ENCODE data around the gene KAT14.
A peak's percentile ranks its signal among the peaks of the same experiment; 100 is the strongest.
"Not testable (repeated sequence)": the region's sequence is repeated elsewhere in the genome, so short reads cannot be mapped to it uniquely, and the experiment has no call there.

The KAT14 gene

DNA sequence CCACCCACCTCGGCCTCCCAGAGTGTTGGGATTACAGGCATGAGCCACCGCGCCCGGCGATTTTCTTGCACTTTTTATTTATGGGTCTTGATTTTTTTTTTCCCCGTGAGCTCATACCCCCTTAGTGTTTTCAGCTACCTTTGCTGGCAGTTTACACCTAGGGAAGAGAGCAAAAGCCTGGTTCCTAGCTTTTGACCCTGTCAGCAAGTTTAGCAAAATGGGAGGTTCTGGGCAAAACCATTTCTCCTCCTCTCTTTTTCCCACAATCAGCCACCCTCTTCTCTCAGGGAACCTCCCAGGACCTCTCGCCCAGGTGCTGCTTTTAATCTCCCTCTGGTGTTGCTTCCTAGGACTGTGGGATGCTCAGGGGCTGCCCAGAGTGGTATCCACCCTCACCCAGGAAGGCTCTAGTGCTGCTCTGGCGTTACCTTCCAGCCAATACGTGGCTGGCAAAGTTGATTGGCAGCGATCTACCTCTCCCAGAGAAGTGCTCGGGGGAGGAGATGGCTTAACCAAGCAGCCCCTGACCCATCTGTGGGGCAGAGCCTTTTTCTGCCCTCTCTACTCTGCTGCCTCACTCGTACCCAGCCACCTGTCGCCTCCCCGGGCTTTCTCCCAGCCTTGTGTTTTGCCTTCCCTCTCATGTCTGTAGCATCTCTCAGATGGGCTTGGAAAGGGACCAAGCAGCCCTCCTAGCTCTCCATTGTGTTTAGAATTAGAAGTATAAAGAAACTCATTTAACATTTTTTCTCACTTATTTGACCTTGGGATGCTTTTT lies 37.4 kb downstream of the KAT14 start:
- intact Hi-C loops (cut with micrococcal nuclease) = no loop called here
- peaks cover 8% of the 10 kb centered on the region for H3K4me1 Mint-ChIP-seq (ENCODE audit: low read depth)
- peaks cover 94% of the 10 kb centered on the region for H3K36me3 Mint-ChIP-seq (ENCODE audit: low read depth)
- no peak overlapping the region for H3K27ac Mint-ChIP-seq
- H3K27me3 Mint-ChIP-seq = no peaks in the 10 kb centered on the region
- H3K9me3 Mint-ChIP-seq = peaks cover 23% of the 10 kb centered on the region
- H3K4me3 Mint-ChIP-seq = no peak overlapping the region

DNA sequence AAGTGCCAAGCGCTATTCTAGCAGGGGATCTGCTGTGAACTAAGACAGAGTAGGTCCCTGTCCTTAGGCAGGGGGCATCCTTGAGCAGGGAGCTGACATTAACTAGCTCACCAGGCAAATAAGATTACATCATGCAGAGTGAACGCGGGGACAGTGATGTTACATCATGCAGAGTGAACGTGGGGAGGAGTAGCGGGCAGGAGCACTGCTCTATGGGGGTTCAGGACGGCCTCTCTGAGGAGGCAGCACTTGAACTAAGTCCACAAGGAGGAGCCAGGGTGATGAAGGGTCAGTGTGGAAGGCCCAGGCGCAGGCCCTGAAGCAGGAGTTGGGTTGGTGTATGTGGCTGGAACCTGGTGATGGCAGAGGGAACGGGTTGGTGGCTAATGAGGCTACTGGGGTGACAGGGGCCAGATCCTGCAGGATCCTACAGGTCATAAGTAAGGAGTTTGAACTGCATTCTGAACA lies 38.7 kb downstream of the KAT14 start:
- Mint-ChIP-seq H3K27me3 (no peaks in the 10 kb centered on the region), H3K9me3 (peaks cover 29% of the 10 kb centered on the region), H3K4me3 (no peak overlapping the region), H3K4me1 (ENCODE audit: low read depth) (peaks cover 8% of the 10 kb centered on the region), H3K27ac (peak overlapping the region; percentile 2), H3K36me3 (ENCODE audit: low read depth) (peaks cover 91% of the 10 kb centered on the region)
- intact Hi-C loops (cut with micrococcal nuclease) = no loop called here

DNA sequence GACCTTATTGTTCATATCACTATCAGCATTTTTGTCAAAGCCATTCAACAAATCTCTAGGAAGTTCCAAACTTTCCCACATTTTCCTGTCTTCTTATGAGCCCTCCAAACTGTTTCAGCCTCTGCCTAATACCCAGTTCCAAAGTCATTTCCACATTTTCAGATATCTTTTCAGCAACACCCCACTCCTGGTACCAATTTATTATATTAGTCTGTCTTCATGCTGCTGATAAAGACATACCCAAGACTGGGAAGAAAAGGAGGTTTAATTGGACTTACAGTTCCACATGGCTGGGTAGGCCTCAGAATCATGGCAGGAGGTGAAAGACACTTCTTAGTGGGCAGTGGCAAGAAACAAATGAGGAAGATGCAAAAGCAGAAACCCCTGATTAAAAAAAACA lies 42.7 kb downstream of the KAT14 start:
- H3K27ac Mint-ChIP-seq; H3K4me3 Mint-ChIP-seq; H3K27me3 Mint-ChIP-seq; intact Hi-C loops (cut with micrococcal nuclease); H3K4me1 Mint-ChIP-seq (ENCODE audit: low read depth): not testable (repeated sequence)
- peaks cover 91% of the 10 kb centered on the region for H3K36me3 Mint-ChIP-seq (ENCODE audit: low read depth)
- H3K9me3 Mint-ChIP-seq = peaks cover 29% of the 10 kb centered on the region

DNA sequence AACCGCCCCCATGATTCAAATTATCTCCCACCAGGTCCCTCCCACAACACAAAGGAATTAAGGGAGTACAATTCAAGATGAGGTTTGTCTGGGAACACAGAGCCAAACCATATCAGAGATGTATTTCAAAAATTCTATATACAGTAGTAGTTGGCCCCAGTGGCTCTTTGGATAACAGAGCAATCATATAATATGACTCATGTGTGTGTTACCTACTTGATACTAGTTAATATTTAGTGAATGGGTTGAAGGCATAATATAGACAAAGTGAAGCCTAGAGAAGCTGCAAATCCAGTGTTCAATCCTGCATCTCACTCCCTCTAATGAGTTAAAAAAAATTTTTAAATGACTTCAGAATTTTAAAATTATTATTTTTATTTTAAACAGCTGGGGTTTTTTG lies 43.2 kb downstream of the KAT14 start:
- Mint-ChIP-seq H3K4me1 (ENCODE audit: low read depth) (no peaks in the 10 kb centered on the region), H3K36me3 (ENCODE audit: low read depth) (peaks cover 91% of the 10 kb centered on the region), H3K9me3 (peaks cover 29% of the 10 kb centered on the region), H3K27ac (no peak overlapping the region), H3K27me3 (no peaks in the 10 kb centered on the region), H3K4me3 (no peak overlapping the region)
- intact Hi-C loops (cut with micrococcal nuclease) = no loop called here

DNA sequence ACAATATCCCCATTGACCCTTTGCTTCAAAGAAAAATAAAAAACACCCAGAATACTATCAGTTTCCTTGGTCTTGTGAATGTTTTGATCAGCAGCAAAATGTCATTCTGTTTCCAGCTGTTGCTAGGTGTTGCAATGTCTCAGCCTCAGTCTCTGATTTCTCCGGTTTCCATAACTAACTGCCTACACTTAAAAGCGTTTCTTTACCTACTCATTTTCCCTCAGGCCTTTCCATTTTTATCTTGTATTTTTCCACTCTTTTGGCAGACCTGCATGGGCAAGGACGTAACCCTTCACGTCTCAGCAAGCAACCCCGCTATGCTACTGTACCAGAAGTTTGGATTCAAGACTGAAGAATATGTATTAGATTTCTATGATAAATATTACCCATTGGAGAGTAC lies 49.4 kb downstream of the KAT14 start:
- H3K4me3 Mint-ChIP-seq = no peak overlapping the region
- no peak overlapping the region for H3K27ac Mint-ChIP-seq
- no peaks in the 10 kb centered on the region for H3K9me3 Mint-ChIP-seq
- intact Hi-C loops (cut with micrococcal nuclease) = no loop called here
- no peaks in the 10 kb centered on the region for H3K27me3 Mint-ChIP-seq
- no peaks in the 10 kb centered on the region for H3K4me1 Mint-ChIP-seq (ENCODE audit: low read depth)
- peaks cover 77% of the 10 kb centered on the region for H3K36me3 Mint-ChIP-seq (ENCODE audit: low read depth)

DNA sequence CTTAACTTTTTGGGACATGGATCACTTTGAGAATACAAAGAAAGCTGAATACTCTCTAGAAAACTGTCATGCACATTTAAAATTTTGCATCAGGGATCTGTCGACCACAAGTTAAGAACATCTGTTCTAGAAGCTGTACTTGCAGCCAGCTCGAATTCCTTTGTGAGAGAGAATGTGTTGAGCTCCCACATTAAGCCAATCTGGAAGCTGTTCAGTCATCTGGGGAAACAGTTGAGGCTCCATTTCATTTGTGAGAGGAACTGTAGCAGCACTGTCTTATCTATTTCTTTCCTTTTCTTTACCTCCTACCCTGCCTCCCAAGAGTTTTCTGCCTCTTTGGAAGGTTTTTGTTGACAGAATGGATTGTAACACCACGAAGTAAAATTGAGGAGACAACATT lies 50.8 kb downstream of the KAT14 start:
- H3K36me3 Mint-ChIP-seq (ENCODE audit: low read depth) = peaks cover 64% of the 10 kb centered on the region
- intact Hi-C loops (cut with micrococcal nuclease) = no loop called here
- H3K27me3 Mint-ChIP-seq = no peaks in the 10 kb centered on the region
- no peak overlapping the region for H3K4me3 Mint-ChIP-seq
- H3K27ac Mint-ChIP-seq = no peak overlapping the region
- no peaks in the 10 kb centered on the region for H3K9me3 Mint-ChIP-seq
- H3K4me1 Mint-ChIP-seq (ENCODE audit: low read depth) = no peaks in the 10 kb centered on the region

DNA sequence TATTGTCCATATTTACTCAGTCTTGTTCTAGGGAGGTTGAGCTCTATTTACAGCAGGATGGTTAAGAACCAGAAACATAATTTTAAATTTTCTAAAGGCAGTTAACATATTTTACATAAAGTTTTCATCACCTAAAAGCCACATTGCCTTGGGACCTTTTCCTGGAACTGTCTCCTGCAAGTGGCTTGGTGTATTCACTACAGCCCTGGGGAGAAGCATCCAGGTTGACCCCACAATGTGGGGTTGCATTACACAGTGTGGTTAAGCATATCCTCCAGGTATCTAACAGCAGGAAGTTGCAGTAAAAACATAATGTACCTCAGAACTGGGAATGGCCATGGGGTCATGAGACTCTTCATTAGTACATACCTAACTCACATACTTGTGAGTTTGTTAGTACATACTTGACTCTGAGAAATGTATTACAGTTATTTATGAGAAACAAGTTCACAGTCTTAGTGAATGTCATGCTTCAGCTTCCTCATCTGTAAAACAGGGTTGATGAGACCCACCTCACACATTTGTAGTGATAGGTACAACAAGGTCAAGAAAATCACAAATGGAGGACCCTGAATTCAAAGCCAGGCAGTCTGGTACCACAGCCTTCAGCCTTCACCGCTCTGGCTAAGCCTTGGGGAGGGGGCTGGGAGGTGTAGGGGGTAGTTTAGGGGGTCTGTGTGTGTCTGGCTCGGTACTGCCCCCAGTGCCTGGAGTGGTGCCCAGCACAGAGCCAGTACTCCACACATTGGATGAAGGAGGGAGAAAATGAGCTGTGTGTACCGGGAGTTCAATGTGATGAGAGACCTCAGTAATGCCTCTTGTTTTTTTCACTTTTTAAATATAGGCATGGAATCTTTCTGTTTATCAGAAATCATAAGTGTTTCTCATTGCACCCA lies 52.9 kb downstream of the KAT14 start:
- no peak overlapping the region for H3K27ac Mint-ChIP-seq
- no peaks in the 10 kb centered on the region for H3K4me1 Mint-ChIP-seq (ENCODE audit: low read depth)
- intact Hi-C loops (cut with micrococcal nuclease) = no loop called here
- H3K9me3 Mint-ChIP-seq = no peaks in the 10 kb centered on the region
- no peaks in the 10 kb centered on the region for H3K27me3 Mint-ChIP-seq
- peaks cover 50% of the 10 kb centered on the region for H3K36me3 Mint-ChIP-seq (ENCODE audit: low read depth)
- H3K4me3 Mint-ChIP-seq = no peak overlapping the region

DNA sequence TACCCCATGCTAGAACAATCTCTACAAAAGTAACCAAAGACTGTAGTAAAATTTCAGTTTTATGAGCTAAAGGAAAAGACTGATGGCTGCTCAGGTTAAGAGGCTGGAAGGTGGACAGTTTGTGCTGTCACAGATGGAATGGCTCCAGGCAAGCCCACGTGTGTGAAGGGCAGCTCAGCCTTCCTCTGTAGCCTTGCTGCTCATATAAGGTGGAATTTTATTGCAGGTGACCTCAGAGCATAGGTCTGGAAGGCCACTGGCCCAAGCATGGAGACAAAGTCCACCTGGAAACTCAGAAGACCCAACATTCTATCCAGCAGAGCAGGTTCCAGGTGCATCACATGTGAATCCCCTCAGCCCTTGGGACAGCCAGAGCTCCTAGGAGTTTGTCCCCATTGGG lies 53.6 kb downstream of the KAT14 start:
- Mint-ChIP-seq H3K27ac (no peak overlapping the region), H3K36me3 (ENCODE audit: low read depth) (peaks cover 42% of the 10 kb centered on the region), H3K4me1 (ENCODE audit: low read depth) (no peaks in the 10 kb centered on the region), H3K9me3 (no peaks in the 10 kb centered on the region), H3K4me3 (no peak overlapping the region), H3K27me3 (no peaks in the 10 kb centered on the region)
- intact Hi-C loops (cut with micrococcal nuclease) = no loop called here

DNA sequence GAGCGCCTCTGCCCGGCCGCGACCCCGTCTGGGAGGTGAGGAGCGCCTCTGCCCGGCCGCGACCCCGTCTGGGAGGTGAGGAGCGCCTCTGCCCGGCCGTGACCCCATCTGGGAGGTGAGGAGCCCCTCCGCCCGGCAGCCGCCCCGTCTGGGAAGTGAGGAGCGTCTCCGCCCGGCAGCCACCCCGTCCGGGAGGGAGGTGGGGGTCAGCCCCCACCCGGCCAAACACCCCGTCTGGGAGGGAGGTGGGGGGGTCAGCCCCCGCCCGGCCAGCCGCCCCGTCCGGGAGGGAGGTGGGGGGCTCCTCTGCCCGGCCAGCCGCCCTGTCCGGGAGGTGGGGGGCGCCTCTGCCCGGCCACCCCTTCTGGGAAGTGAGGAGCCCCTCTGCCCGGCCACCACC lies 56.8 kb downstream of the KAT14 start:
- intact Hi-C loops (cut with micrococcal nuclease) = not testable (repeated sequence)

DNA sequence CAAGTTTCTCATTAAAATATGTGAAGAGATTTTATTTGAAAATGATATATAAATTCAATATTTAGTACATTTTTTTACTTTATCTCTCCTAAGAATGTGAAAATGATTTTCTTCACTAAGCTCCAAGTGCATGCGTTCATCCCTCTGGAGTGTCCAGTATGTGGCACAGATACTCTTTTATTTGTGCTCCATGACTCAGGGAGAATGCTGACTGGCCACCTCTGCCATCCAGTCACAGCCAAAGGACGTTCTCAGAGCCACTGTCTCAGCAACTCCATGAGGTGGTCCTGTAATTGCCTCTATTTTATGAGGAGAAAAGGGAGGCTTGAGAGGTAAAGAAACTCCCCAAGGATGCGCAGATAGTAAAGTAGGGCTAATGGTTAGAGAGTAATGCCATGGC lies 58.3 kb downstream of the KAT14 start:
- Mint-ChIP-seq H3K27ac (no peak overlapping the region), H3K4me3 (no peak overlapping the region), H3K36me3 (ENCODE audit: low read depth) (peaks cover 5% of the 10 kb centered on the region), H3K9me3 (peaks cover under 1% of the 10 kb centered on the region), H3K4me1 (ENCODE audit: low read depth) (no peaks in the 10 kb centered on the region), H3K27me3 (no peaks in the 10 kb centered on the region)
- intact Hi-C loops (cut with micrococcal nuclease) = no loop called here

More for the DNA sequence above, 56.8 kb downstream of the KAT14 start:
- H3K4me3 Mint-ChIP-seq; H3K27me3 Mint-ChIP-seq; H3K4me1 Mint-ChIP-seq (ENCODE audit: low read depth); H3K9me3 Mint-ChIP-seq; H3K27ac Mint-ChIP-seq: not testable (repeated sequence)
- H3K36me3 Mint-ChIP-seq (ENCODE audit: low read depth) = peaks cover 14% of the 10 kb centered on the region

DNA sequence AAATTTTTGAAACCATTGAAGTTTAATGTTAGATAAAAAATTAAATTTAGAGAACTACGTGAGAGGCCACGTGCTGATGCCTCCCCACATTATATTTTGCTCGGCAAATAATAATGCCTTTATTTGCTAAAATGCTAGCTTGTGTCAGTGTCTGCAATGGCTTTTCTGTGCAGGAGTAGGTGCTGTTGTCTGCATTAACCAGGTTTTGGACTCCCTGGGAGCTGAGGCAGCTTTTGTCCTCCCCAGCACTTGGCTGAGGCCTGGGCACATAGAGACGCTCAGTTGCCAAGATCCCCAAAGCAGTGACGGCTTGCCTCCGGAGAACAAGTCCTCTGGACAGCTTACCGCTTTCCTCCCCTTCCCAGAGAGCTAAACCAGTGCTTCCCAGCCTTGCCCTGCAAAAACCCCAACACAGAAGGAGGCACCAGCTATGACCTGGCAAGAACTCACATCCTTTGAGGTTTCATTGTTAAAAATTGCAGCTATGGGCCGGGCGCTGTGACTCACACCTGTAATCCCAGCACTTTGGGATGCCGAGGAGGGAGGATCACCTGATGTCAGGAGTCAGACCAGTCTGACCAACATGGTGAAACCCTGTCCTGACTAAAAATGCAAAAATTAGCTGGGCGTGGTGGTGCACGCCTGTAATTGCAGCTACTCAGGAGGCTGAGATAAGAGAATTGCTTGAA lies 59.9 kb downstream of the KAT14 start:
- H3K4me1 Mint-ChIP-seq (ENCODE audit: low read depth) = no peaks in the 10 kb centered on the region
- intact Hi-C loops (cut with micrococcal nuclease) = no loop called here
- H3K4me3 Mint-ChIP-seq = no peak overlapping the region

DNA sequence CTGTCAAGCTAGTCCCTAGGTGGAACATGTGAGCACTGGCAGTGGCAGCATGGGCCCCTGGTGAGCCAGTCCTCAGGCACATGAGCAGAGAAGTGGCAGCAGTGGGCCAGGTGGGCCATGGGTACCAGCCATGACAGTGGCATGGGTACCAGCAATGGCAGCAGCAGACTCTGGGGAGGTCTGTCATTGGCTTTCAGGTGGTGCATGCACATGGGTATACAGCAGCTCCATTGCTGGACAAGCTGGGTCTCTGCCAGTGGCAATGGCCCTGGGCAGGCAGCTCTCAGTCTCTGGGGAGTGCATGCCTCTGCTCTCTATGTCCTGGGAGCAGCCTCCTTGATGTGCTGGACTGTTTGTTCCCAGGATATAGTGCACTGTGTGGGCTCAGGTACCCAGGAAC lies 65.3 kb downstream of the KAT14 start:
- H3K36me3 Mint-ChIP-seq (ENCODE audit: low read depth) = no peaks in the 10 kb centered on the region
- H3K27ac Mint-ChIP-seq = no peak overlapping the region
- H3K4me3 Mint-ChIP-seq = no peak overlapping the region
- intact Hi-C loops (cut with micrococcal nuclease) = no loop called here
- H3K27me3 Mint-ChIP-seq = no peaks in the 10 kb centered on the region
- H3K9me3 Mint-ChIP-seq = peaks cover 18% of the 10 kb centered on the region
- no peaks in the 10 kb centered on the region for H3K4me1 Mint-ChIP-seq (ENCODE audit: low read depth)

More for the DNA sequence above, 59.9 kb downstream of the KAT14 start:
- Mint-ChIP-seq H3K36me3 (ENCODE audit: low read depth) (peaks cover 5% of the 10 kb centered on the region), H3K9me3 (peaks cover 17% of the 10 kb centered on the region), H3K27me3 (no peaks in the 10 kb centered on the region), H3K27ac (no peak overlapping the region)

DNA sequence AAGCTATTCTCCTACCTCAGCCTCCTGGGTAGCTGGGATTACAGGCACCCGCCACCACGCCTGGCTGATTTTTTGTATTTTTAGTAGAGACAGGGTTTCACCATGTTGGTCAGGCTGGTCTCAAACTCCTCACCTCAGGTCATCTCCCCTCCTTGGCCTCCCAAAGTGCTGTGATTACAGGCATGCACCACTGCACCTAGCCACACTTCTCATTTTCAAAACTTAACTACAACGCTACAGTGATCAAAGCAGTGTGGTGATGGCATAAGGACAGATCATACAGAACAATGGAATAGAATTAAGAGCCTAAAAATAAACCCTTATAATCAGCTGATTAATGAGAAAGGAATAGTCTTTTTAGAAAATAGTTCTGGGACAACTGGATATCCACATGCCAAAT lies 66.0 kb downstream of the KAT14 start:
- peaks cover 18% of the 10 kb centered on the region for H3K9me3 Mint-ChIP-seq
- intact Hi-C loops (cut with micrococcal nuclease); H3K36me3 Mint-ChIP-seq (ENCODE audit: low read depth); H3K4me3 Mint-ChIP-seq; H3K27ac Mint-ChIP-seq; H3K27me3 Mint-ChIP-seq; H3K4me1 Mint-ChIP-seq (ENCODE audit: low read depth): not testable (repeated sequence)

DNA sequence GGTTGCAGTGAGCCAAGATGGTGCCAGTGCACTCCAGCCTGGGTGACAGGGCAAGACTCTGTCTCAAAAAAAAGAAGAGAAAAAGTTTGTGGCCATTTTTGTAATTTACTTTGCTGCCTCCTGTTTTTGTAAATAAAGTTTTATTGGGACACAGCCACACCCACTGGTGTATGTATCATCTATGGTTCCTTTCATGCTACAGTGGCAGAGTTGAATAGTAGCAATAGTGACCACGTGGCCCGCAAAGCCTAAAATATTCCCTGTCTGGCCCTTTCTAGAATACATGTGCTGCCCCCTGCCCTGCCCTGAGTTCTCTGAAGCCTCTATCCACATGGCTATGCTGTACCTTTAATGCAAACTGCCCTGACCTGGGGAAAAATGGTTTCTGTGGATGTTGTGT lies 75.3 kb downstream of the KAT14 start:
- no peaks in the 10 kb centered on the region for H3K4me1 Mint-ChIP-seq (ENCODE audit: low read depth)
- no peaks in the 10 kb centered on the region for H3K9me3 Mint-ChIP-seq
- no peaks in the 10 kb centered on the region for H3K27me3 Mint-ChIP-seq
- H3K27ac Mint-ChIP-seq = no peak overlapping the region
- H3K4me3 Mint-ChIP-seq = no peak overlapping the region
- intact Hi-C loops (cut with micrococcal nuclease) = no loop called here
- H3K36me3 Mint-ChIP-seq (ENCODE audit: low read depth) = no peaks in the 10 kb centered on the region
